ENCODE measurements around the gene CD82. TPM values are rescaled to one million over a fixed set of nuclear protein-coding genes. Genes with fewer than 3 reads are reported as not detected.

The CD82 gene
- total and polyA plus RNA-seq, 2 experiments from 2014 or later: 4.8 to 6.0 TPM

- DNase-seq: peak; percentile 21
- in situ Hi-C loops (cut with MboI): no loop called here
Observed at GRCh38 chr11:44573333-44573732, 7.9 kb downstream of the CD82 start.

GRCh38 chr11:44574610-44575287 is 9.3 kb downstream of the CD82 start:
- Histone ChIP-seq H4K20me1 (ENCODE audit: insufficient read depth) (no peaks in the 10 kb centered on the region), H3K79me2 (ENCODE audit: insufficient read depth) (no peaks in the 10 kb centered on the region), H3K4me1 (ENCODE audit: insufficient read depth) (peaks cover 22% of the 10 kb centered on the region), H3K4me3 (peak overlapping the region; percentile 8; the same call in 1 of the 2 replicates), H3F3A (ENCODE audit: insufficient read depth) (peaks cover 16% of the 10 kb centered on the region), H3K36me3 (ENCODE audit: low read depth) (no peaks in the 10 kb centered on the region), H2AFZ (no peak overlapping the region), H3K9me3 (ENCODE audit: low read depth) (no peaks in the 10 kb centered on the region), H3K27me3 (replicated peaks; ENCODE audit: insufficient read depth) (no peaks in the 10 kb centered on the region), H3K27ac (peak overlapping the region; percentile 91), H3K9ac (peak overlapping the region; percentile 67), H3K4me2 (ENCODE audit: unreplicated experiment) (peak overlapping the region; percentile 46), H3K9me2 (ENCODE audit: insufficient read depth) (no peaks in the 10 kb centered on the region)
- WGBS, 2 experiments (ENCODE audit: low coverage in 1 of 2, low lambda C conversion rate in 2 of 2, missing lambda C conversion rate in 2 of 2): 67 to 71% methylated on average over 5 of the region's 5 CpGs
- peak; percentile 92 for DNase-seq
- in situ Hi-C loops (cut with MboI): no loop called here
- TF ChIP-seq EZH2 (IDR thresholded peaks at IDR 0.05; ENCODE audit: insufficient read depth, poor library complexity, severe bottlenecking) (no peak), EZH2phosphoT487 (IDR thresholded peaks at IDR 0.05; ENCODE audit: insufficient read depth, low read depth) (no peak)

More at GRCh38 chr11:44573333-44573732, 7.9 kb downstream of the CD82 start:
- no peak for TF ChIP-seq EZH2 (IDR thresholded peaks at IDR 0.05; ENCODE audit: insufficient read depth, poor library complexity, severe bottlenecking)
- TF ChIP-seq EZH2phosphoT487 (IDR thresholded peaks at IDR 0.05; ENCODE audit: insufficient read depth, low read depth): no peak
- Histone ChIP-seq H3K27me3 (replicated peaks; ENCODE audit: insufficient read depth) (no peaks in the 10 kb centered on the region), H3K27ac (no peak overlapping the region), H3F3A (ENCODE audit: insufficient read depth) (peaks cover 27% of the 10 kb centered on the region), H3K9me2 (ENCODE audit: insufficient read depth) (no peaks in the 10 kb centered on the region), H3K4me2 (ENCODE audit: unreplicated experiment) (no peak overlapping the region), H3K79me2 (ENCODE audit: insufficient read depth) (no peaks in the 10 kb centered on the region), H3K4me3 (no peak overlapping the region), H3K4me1 (ENCODE audit: insufficient read depth) (peaks cover 34% of the 10 kb centered on the region), H3K9ac (no peak overlapping the region), H3K9me3 (ENCODE audit: low read depth) (no peaks in the 10 kb centered on the region), H4K20me1 (ENCODE audit: insufficient read depth) (no peaks in the 10 kb centered on the region), H3K36me3 (ENCODE audit: low read depth) (no peaks in the 10 kb centered on the region), H2AFZ (no peak overlapping the region)
- WGBS, 2 experiments (ENCODE audit: low coverage in 1 of 2, low lambda C conversion rate in 2 of 2, missing lambda C conversion rate in 2 of 2): 81 to 82% methylated on average over 3 of the region's 3 CpGs

- Histone ChIP-seq H3F3A (ENCODE audit: insufficient read depth) (peaks cover 14% of the 10 kb centered on the region), H2AFZ (no peak overlapping the region), H3K4me2 (ENCODE audit: unreplicated experiment) (peak overlapping the region; percentile 46), H3K9ac (peak overlapping the region; percentile 67), H3K79me2 (ENCODE audit: insufficient read depth) (no peaks in the 10 kb centered on the region), H3K36me3 (ENCODE audit: low read depth) (no peaks in the 10 kb centered on the region), H3K4me3 (no peak overlapping the region), H4K20me1 (ENCODE audit: insufficient read depth) (no peaks in the 10 kb centered on the region), H3K9me3 (ENCODE audit: low read depth) (no peaks in the 10 kb centered on the region), H3K4me1 (ENCODE audit: insufficient read depth) (peaks cover 20% of the 10 kb centered on the region), H3K9me2 (ENCODE audit: insufficient read depth) (no peaks in the 10 kb centered on the region), H3K27me3 (replicated peaks; ENCODE audit: insufficient read depth) (no peaks in the 10 kb centered on the region), H3K27ac (peak overlapping the region; percentile 91)
- DNase-seq: peak; percentile 81
- no peak for TF ChIP-seq EZH2 (IDR thresholded peaks at IDR 0.05; ENCODE audit: insufficient read depth, poor library complexity, severe bottlenecking)
- no peak for TF ChIP-seq EZH2phosphoT487 (IDR thresholded peaks at IDR 0.05; ENCODE audit: insufficient read depth, low read depth)
- 78 to 83% methylated on average over 2 of the region's 2 CpGs for WGBS, 2 experiments (ENCODE audit: low coverage in 1 of 2, low lambda C conversion rate in 2 of 2, missing lambda C conversion rate in 2 of 2)
- in situ Hi-C loops (cut with MboI): no loop called here
Observed at GRCh38 chr11:44575288-44575672, 9.8 kb downstream of the CD82 start.

- Histone ChIP-seq H3K79me2 (ENCODE audit: insufficient read depth) (no peaks in the 10 kb centered on the region), H3K27me3 (replicated peaks; ENCODE audit: insufficient read depth) (no peaks in the 10 kb centered on the region), H3K4me3 (no peak overlapping the region), H3K9me2 (ENCODE audit: insufficient read depth) (no peaks in the 10 kb centered on the region), H4K20me1 (ENCODE audit: insufficient read depth) (no peaks in the 10 kb centered on the region), H2AFZ (no peak overlapping the region), H3K4me2 (ENCODE audit: unreplicated experiment) (no peak overlapping the region), H3K27ac (no peak overlapping the region), H3F3A (ENCODE audit: insufficient read depth) (peaks cover 14% of the 10 kb centered on the region), H3K36me3 (ENCODE audit: low read depth) (no peaks in the 10 kb centered on the region), H3K4me1 (ENCODE audit: insufficient read depth) (peaks cover 20% of the 10 kb centered on the region), H3K9me3 (ENCODE audit: low read depth) (no peaks in the 10 kb centered on the region), H3K9ac (no peak overlapping the region)
- in situ Hi-C loops (cut with MboI): no loop called here
- TF ChIP-seq EZH2 (IDR thresholded peaks at IDR 0.05; ENCODE audit: insufficient read depth, poor library complexity, severe bottlenecking): no peak
- TF ChIP-seq EZH2phosphoT487 (IDR thresholded peaks at IDR 0.05; ENCODE audit: insufficient read depth, low read depth): no peak
- 89 to 94% methylated on average over 5 of the region's 5 CpGs for WGBS, 2 experiments (ENCODE audit: low coverage in 1 of 2, low lambda C conversion rate in 2 of 2, missing lambda C conversion rate in 2 of 2)
- DNase-seq: no peak
Observed at GRCh38 chr11:44575962-44576361, 10.5 kb downstream of the CD82 start.

Data from GM23248 (cell line).